Femur (tissue), 1 donor: ENCODE results near the gene TGFBRAP1.
"Not testable (repeated sequence)": the region's sequence is repeated elsewhere in the genome, so short reads cannot be mapped to it uniquely, and the experiment has no call there.

Source experiments
- DNase-seq: peaks from one replicate; pipeline ENCODE4 v3.0.0-alpha.2; 2017

Gene TGFBRAP1

GRCh38 chr2:105344704-105345345, 15.3 kb upstream of the TGFBRAP1 start:
- no peak for DNase-seq

GRCh38 chr2:105339414-105339813, 9.9 kb upstream of the TGFBRAP1 start:
- DNase-seq = no peak

- DNase-seq = no peak
These were observed 8.5 kb upstream of the TGFBRAP1 start for GRCh38 chr2:105338020-105338385.

GRCh38 chr2:105337122-105338019, 7.8 kb upstream of the TGFBRAP1 start, which contains the start of gene C2orf49:
C2orf49 (plus strand) TSS chr2:105337540; CDS start chr2:105337588, 48 bp downstream.
- peak; percentile 95 for DNase-seq

- DNase-seq = no peak
These were observed 7.2 kb upstream of the TGFBRAP1 start for GRCh38 chr2:105336786-105337121.

GRCh38 chr2:105335469-105335868, 5.9 kb upstream of the TGFBRAP1 start:
- no peak for DNase-seq

GRCh38 chr2:105334211-105334610, 4.7 kb upstream of the TGFBRAP1 start:
- no peak for DNase-seq

- no peak for DNase-seq
These were observed 1.3 kb upstream of the TGFBRAP1 start for GRCh38 chr2:105330681-105331375.

GRCh38 chr2:105329197-105329554, 359 bp downstream of the TGFBRAP1 start:
- DNase-seq = peak; percentile 44

GRCh38 chr2:105328281-105329196, 996 bp downstream of the TGFBRAP1 start:
- peak; percentile 36 for DNase-seq

GRCh38 chr2:105327690-105328089, 1.8 kb downstream of the TGFBRAP1 start:
- DNase-seq = no peak

- DNase-seq = not testable (repeated sequence)
These were observed 2.3 kb downstream of the TGFBRAP1 start for GRCh38 chr2:105327271-105327670.

GRCh38 chr2:105325389-105325963, 4.1 kb downstream of the TGFBRAP1 start:
- no peak for DNase-seq

GRCh38 chr2:105324732-105325131, 4.8 kb downstream of the TGFBRAP1 start:
- DNase-seq = no peak

GRCh38 chr2:105324101-105324500, 5.4 kb downstream of the TGFBRAP1 start:
- DNase-seq = no peak

GRCh38 chr2:105323111-105323510, 6.4 kb downstream of the TGFBRAP1 start:
- DNase-seq = no peak

GRCh38 chr2:105321875-105322646, 7.5 kb downstream of the TGFBRAP1 start:
- no peak for DNase-seq

- DNase-seq = no peak
These were observed 8.8 kb downstream of the TGFBRAP1 start for GRCh38 chr2:105320651-105321215.

GRCh38 chr2:105317937-105318336, 11.6 kb downstream of the TGFBRAP1 start:
- DNase-seq = no peak

- DNase-seq = no peak
These were observed 14.2 kb downstream of the TGFBRAP1 start for GRCh38 chr2:105315314-105315713.

- DNase-seq = no peak
These were observed 15.7 kb downstream of the TGFBRAP1 start for GRCh38 chr2:105313877-105314276.
